Measurements from ENCODE around the gene REPIN1.

REPIN1 gene

GRCh38 chr7:150361807-150362621 is 6.6 kb upstream of the REPIN1 start:
- DNase-seq, result no peak

GRCh38 chr7:150363370-150363769 is 5.3 kb upstream of the REPIN1 start:
- no peak for DNase-seq

- DNase-seq, result peak in 1 of 2 donors; percentile 21
These were observed 4.8 kb upstream of the REPIN1 start for GRCh38 chr7:150363872-150364271.

DNA sequence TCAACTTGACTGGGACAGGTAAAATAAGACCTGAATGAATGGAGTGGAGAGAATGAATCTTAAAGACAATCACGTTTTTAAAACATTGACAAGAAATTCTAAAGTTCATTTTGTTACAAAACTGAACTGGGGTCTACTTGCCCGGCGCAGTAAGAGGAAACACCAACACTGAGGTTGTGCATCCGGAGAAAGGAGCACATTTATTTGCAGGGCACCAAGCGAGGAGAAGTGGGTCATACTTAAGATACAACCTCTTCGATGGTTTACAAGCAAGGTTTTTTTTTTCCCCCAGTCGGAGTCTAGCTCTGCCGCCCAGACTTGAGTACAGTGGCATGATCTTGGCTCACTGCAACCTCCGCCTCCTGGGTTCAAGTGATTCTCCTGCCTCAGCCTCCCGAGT is 3.4 kb upstream of the REPIN1 start:
- DNase-seq, result no peak

GRCh38 chr7:150365673-150366398 is 2.8 kb upstream of the REPIN1 start:
- DNase-seq, result peak in 1 of 2 donors; percentile 65

- no peak for DNase-seq
These were observed 936 bp upstream of the REPIN1 start for GRCh38 chr7:150367677-150368095.

DNA sequence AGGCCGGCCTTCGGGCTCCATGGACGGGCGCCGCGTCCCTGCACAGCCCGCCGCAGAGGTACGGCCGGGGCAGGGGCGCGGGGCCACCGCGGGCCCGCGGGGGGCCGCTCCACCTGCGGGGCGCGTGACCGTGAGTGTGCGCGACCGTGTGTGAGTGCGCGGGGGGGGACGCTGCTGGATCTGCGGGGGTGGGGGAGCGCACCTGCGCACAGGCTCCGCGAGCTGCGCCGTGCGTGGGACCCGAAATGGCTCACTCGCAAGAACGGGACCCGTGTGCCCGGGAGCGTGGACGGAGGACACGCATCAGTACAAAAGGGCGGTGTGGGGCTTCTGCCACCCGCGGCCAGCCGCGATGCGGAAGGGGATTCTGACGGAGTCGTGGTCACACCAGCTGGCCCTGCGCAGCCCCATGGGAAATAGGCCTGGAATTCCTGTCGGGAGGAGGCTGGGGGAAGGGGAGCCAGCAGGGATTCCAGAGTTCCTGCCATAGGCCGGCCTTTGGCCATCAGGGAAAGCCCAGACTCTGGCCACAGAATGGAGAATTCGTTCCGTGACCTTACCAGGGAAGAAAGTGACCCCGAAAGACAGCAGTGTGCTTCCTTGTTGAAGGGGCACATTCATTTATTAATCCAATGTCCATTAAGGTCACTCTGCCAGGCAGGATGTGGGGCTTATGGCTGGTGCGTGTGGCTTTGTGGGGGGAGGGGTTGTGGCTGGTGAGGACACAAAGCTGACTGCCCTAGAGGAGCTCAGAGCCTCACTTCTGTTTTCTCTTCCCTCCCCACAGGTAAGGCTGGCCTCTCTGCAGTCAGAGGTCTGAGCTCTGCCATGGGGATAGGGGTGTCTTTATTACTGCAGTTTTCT is 494 bp downstream of the REPIN1 start:
- DNase-seq, result peak in 1 of 2 donors; percentile 69

DNA sequence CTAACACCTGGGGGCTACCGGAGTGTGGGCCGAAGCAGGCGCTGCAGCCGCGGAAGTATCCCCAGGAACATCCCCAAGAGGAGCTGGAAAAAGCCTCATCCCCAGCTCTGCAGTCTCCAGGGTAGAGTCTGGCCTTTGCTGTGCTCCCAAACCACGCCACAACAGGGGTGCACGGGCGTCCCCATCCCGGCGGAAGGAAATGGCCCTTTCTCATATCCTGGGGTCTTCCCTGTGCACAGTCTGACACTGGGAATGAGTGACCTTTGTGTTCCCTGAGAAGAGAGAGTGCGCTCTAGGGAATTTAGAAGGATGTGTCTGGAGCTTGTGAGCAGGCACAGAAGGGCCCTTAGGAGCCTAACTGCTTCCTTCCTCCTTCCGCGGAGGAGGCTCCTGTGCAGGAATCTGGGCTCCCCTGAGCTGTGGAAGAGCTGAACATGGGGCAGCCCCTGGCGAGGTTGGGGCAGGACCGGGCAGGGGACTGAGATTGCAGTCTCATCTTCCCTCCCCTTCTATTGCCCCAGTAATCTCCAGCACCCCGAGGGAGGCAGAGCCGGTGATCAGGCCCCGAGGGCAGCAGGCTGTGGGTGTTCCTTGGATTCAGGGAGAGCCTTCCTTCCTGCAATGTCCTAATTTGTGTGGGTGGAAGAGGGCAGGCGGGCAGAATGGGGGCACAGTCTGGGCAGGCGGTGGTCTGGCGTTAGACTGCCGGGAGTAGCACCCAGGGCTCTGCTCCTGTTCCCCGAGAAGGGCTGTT is 1.3 kb downstream of the REPIN1 start:
- no peak for DNase-seq

DNA sequence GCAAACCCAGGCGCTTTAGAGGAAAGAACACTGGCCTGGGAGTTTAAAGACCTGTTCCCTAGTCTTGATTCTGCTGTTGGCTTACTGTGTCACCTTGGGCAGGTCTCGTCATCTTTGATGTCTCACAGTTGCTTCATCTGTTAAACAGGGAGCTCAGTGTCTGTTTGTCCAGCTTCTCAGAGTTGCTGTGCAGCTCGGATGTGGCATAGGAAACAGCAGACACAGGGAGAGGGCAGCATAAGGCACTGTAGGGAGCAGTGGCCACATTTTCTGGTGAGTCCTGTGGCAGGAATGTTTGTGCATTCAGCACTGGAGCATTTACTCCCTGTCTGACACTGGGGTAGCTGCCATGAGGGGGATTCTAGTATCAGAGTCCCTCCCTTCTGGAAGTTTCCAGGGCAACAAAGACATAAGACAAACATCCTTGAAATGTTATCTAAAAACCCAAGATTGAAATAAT is 2.0 kb downstream of the REPIN1 start:
- DNase-seq, result no peak

DNA sequence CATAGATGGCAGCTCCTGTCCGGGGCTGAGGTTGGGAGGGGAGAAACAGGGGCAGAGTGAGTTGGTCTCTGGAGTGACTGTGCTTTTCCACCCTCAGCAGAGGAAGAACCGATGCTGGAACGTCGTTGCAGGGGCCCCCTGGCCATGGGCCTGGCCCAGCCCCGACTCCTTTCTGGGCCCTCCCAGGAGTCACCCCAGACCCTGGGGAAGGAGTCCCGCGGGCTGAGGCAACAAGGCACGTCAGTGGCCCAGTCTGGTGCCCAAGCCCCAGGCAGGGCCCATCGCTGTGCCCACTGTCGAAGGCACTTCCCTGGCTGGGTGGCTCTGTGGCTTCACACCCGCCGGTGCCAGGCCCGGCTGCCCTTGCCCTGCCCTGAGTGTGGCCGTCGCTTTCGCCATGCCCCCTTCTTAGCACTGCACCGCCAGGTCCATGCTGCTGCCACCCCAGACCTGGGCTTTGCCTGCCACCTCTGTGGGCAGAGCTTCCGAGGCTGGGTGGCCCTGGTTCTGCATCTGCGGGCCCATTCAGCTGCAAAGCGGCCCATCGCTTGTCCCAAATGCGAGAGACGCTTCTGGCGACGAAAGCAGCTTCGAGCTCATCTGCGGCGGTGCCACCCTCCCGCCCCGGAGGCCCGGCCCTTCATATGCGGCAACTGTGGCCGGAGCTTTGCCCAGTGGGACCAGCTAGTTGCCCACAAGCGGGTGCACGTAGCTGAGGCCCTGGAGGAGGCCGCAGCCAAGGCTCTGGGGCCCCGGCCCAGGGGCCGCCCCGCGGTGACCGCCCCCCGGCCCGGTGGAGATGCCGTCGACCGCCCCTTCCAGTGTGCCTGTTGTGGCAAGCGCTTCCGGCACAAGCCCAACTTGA is 2.7 kb downstream of the REPIN1 start:
- DNase-seq, result no peak

GRCh38 chr7:150371996-150372270 is 3.3 kb downstream of the REPIN1 start:
- no peak for DNase-seq

DNA sequence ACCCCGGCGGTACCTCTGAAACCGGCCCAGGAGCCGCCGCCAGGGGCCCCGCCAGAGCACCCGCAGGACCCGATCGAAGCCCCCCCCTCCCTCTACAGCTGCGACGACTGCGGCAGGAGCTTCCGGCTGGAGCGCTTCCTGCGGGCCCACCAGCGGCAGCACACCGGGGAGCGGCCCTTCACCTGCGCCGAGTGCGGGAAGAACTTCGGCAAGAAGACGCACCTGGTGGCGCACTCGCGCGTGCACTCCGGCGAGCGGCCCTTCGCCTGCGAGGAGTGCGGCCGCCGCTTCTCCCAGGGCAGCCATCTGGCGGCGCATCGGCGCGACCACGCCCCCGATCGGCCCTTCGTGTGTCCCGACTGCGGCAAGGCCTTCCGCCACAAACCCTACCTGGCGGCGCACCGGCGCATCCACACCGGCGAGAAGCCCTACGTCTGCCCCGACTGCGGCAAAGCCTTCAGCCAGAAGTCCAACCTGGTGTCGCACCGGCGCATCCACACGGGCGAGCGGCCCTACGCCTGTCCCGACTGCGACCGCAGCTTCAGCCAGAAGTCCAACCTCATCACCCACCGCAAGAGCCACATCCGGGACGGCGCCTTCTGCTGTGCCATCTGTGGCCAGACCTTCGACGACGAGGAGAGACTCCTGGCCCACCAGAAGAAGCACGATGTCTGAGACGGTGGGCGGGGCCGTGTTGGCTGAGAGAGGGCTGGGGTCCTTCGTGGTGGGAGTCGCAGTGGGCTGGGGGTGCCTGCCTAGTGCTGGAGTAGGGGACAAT is 3.8 kb downstream of the REPIN1 start:
- no peak for DNase-seq

GRCh38 chr7:150373049-150373801 is 4.6 kb downstream of the REPIN1 start:
- DNase-seq, result no peak

- DNase-seq, result no peak
These were observed 5.4 kb downstream of the REPIN1 start for GRCh38 chr7:150374026-150374425.

DNA sequence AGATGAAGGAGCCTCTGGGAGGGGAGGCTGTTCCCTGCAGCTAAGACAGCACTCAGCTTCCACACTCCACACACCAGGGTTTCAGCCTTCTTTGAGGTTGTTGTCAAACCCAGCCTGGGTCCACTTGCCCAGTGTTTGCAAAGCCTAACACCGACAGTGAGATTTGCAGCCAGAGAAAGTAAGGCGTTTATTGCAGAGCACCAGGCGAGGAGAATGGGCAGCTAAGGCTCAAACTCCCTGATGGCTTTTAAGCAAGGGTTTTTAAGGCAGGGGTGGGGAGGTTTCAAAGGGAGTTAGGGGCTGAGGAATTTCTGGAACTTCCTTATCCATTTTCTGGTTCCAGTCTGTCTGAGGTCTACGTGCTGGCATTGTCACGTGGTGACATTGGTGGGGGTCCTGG is 5.8 kb downstream of the REPIN1 start:
- DNase-seq, result no peak

DNA sequence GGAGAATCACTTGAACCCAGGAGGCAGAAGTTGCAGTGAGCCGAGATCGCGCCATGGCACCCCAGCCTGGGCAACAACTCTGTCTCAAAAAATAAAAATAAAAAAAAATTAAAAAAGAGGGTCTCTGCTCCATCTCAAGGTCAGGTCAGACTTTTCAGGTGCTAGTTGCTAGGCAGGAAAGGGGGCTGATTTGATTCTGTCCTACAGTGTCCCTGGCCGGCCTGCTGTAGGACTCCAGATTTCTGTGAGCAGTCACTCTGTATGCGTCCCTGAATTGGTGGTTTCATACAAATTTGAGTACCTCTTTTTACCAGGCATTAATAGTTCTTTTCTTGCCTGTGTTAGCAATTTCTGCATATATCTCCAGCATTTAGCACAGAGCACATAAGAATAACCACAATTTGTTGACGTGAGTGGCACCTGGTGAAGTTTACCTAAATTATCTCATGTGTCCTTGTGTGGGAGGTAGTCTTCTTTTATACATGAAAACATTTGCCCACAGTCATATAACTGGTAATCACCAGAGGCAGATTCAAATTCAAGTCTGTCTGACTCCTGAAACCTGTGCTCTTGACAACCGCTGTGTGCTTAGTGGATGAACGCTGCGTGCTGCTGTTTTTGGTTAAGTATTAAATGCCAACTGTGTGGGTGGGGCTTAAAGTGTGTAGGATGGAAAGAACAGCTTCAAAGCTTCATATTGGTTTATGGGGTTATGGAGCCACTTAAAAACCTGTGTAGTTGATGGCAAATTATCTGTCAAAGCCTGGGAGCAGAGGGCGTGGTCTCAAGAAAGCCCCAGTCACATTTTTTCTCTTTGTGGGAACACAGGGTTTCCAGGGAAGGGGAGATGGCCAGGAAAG is 7.3 kb downstream of the REPIN1 start:
- DNase-seq, result no peak

GRCh38 chr7:150376560-150376959 is 7.9 kb downstream of the REPIN1 start:
- DNase-seq, result no peak

- no peak for DNase-seq
These were observed 8.6 kb downstream of the REPIN1 start for GRCh38 chr7:150377196-150377595.

DNA sequence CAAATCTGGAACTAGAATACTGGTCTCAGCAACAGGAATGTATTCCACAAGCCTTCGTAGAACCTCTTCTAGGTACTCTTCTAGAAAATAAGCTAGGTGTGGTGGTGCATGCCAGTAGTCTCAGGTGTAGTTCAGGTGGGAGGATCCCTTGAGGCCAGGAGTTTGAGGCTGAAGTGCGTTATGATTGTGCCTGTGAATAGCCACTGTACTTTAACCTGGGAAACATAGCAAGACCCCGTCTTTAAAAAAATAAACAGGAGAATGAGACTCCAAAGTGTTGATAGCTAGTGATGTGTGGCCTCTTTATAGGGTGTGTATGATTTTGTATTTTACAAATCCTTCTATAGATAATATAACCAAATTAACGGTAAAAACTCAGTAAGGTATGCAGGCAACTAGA is 9.0 kb downstream of the REPIN1 start:
- DNase-seq, result no peak

Data from CD4-positive, alpha-beta T cell treated with Interleukin-1 beta for 1 hour (primary cell).